GM18499 (cell line): ENCODE data around the gene SUFU.

Experiments
- ATAC-seq: cut with Tn5 transposase; IDR thresholded peaks from one replicate; pipeline ENCODE4 v1.9.1; 2021; ENCODE audit warnings: moderate number of reproducible peaks; ENCODE audit not compliant: insufficient read depth, unreplicated experiment

SUFU gene

DNA sequence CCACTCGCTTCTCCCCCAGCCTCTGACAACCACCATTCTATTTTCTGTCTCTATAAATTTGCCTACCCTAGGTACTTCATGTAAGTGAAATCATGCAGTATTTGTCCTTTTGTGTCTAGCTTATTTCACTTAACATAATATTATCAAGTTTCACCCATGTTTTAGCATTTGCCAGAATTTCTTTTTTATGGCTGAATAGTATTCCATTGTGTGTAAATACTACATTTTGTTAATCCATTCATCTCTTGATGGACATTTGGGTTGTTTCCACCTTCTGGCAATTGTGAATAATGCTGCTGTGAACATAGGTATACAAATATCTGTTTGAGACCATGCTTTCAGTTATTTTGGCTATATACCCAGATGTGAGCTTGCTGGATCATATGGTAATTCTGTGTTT is 83.1 kb downstream of the SUFU start:
- no peak for ATAC-seq

- no peak for ATAC-seq
Measured at GRCh38 chr10:102588875-102589274, 85.1 kb downstream of the SUFU start.

DNA sequence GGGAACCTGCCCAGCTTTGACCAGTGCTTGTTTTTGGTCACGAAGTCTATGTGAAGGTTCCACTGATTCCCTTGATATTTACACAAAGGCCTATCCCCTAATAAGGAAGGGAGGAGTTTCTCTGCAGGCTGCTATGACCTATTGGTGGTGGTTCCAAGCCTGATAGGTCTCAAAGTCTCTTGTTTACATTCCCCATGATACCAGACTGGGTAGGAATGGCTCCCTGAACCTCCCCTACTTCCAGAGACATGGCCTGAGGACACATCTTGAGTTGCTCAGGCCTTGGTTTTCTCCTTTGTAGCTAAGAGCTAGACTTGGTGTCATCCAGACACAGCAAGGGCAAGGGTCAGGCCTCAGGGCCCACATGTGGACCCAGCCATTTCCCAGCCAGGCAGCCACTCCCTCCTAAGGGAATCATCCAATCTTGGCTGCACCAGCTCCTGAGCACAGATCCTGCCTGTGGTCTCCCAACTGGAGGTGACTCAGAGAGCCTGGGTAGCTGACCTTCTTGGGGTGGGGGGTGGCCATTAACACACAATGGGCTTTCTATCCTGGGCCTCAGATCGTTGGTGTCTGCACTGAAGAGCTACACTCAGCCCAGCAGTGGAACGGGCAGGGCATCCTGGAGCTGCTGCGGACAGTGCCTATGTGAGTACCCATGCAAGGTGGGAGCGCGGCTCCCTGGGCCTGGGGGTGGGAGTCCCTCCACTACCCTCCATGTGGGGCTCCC is 89.5 kb downstream of the SUFU start:
- ATAC-seq = no peak

- no peak for ATAC-seq
Measured at GRCh38 chr10:102593804-102594079, 90.0 kb downstream of the SUFU start.

DNA sequence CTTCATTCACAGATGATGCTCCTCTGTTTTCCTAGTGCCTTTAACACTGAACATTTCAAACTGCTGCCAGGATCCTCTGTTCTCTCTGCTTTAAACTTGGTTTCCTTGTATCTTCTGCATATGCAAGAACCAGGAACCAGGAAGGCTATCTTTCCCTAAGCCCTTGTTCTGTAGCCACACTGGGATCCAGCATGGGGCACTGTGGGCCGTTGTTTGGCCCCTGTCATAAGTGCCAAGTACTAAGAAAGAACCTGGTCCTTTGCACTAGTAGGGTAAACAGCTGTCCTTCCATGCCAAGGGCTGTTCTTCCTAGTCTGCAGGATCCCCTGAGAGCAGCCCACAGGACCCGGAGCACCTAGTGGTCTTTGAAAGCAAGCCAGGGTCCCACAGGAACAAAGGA is 91.5 kb downstream of the SUFU start:
- no peak for ATAC-seq

GRCh38 chr10:102595897-102596296 is 92.1 kb downstream of the SUFU start:
- no peak for ATAC-seq

DNA sequence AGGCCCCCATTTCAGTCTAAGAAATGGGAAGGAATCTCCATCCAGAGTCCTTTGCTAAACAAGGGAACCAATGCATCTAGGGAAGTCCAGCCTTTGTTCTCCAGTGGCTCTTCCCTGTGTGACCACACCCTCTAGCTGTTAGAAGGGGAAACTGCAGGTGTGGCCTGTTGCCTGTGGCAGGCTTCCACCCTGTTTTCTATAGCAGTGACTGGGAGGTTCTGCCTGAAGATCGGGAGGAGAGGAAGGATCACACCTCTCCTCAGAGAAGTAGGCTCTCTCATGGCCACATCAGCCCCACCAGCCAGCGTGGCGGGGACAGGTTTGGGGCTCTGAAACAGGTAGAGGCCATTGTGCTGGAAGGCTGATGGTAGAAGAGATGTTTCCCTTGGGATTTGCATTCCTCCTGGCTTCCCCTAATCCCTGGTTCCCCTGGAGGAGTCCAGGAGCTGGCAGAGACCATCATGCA is 92.8 kb downstream of the SUFU start:
- ATAC-seq = no peak

DNA sequence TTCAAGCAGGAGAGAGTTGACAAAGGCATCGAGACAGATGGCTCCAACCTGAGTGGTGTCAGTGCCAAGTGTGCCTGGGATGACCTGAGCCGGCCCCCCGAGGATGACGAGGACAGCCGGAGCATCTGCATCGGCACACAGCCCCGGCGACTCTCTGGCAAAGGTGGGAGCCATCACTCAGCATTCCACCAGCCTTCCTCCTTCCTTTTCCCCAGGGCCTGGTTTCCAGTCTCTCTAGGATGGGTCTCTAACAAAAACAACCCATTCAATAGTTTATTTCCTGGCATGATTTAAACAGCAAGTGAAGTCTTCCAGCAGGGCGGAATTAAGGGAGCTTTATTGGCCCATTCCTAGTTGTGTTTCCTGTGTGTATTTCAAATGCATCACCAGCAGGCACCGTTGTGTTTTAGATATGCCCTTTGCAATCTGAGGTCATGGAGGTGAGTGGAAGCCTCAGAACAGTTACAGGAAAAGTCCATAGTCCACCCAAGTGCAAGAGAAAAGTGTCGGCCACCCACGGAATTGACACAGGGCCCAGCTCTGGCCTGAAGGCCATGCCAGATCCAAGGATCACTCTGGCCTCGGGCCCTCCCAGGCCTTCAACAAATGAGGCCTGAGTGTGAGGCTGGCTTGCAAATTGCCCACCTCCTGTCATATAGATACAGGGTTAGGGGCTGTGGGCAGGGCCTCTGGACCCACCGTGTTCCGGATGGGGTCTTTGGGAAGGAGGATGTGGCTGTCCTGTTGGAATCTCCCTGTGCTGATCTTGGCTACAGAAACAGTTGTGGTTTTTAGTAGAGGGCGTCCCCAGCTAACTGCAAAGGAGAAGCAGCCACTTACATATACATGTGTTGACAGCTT is 93.6 kb downstream of the SUFU start:
- no peak for ATAC-seq

- no peak for ATAC-seq
Measured at GRCh38 chr10:102598243-102598642, 94.5 kb downstream of the SUFU start.

GRCh38 chr10:102599565-102600327 is 96.0 kb downstream of the SUFU start:
- no peak for ATAC-seq

DNA sequence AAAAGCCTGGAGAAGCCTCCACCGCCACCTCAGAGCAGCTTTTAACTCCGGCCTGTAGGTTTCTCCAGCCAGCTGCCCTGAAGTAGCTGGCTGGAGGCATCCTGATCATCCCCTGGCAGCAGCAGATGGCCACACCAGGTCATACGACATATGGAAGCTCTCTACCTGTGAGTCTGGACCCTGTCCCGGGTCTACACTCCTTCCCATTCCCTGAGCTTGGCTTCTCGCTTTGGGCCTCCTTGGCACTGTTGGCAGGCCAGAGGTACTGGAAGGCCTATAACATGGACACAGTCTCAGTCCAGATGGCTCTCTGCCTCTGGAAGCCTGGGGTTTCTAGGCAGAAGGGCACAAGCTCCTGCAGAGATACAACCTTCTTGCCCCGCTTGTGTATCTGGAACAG is 97.0 kb downstream of the SUFU start:
- ATAC-seq = no peak

DNA sequence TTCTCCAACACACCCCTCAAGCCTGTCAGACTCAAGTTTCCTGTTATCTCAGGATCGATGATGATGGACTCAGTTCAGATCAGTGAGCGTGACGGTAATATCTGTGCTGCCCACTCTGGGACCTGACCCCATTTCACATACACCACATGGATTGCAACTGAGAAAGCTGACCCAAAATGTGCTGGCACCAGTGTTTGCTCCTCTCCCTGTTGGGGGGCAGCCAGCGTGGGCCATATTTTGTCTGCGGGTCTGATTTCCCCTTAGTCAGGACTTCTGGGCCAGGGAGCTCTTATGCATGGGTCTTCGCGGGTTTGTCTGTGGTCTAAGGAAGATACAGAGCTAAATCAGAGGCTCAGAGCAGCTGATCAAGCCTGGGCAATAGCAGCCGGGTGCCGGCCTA is 97.9 kb downstream of the SUFU start:
- no peak for ATAC-seq

GRCh38 chr10:102602272-102603045 is 98.7 kb downstream of the SUFU start:
- ATAC-seq = no peak

DNA sequence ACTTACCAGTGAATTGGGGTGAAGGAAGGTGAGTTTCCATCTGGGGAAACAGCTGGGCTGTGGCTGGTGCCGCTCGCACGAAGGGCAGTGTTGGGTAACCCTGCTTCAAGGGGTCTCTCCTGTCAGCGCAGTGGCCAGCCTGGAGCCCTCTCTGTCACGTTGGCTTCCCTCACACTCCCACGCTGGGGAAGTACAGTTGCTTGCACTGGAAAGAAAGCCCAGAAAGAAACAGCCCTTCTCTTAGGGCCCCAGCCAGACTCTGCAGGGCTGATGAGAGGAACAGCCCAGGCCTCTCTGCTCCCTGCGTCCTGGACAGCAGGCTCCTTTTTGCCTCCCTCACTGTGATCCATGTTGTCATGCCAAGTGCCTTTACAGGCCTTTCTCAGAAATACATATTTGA is 100.2 kb downstream of the SUFU start:
- no peak for ATAC-seq

DNA sequence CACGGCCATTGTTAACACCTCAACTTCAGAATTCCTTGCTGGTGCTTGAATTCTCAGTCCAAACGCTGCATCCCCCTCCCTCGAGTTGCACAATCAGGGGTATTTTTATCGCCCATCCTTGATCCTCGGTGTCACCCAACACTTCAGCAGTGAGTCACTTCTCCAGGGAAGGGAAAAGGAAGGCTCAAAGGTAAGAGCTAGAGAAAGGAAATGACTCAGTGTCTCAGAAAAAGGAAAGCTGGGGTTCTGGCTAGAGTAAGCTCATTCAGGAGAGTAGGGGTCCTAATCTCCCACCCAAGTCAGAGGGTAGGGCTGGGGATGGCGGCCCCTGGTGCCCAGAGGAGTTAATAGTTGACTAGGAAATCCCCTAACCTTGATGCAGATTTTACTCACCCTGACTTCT is 100.7 kb downstream of the SUFU start:
- no peak for ATAC-seq

DNA sequence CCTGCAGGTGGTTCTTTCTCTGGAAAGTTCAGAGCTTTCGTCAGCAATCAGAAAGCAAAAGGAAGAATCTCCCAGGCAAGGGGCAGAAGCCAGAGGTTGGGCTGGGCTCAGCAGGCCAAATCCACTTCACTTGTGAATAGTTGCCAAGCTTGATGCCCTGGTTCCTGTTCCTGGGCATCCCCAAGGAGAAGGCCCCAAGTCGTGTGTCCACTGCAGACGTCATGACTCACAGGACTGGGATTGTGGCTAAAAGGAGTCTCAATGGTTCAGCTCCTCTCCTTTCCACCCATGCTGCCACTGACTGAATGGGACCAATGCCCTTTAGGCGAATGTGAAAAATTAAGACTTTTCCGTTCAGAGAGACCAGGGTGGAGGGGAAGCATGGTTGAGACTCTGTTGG is 101.9 kb downstream of the SUFU start:
- ATAC-seq = no peak

- no peak for ATAC-seq
Measured at GRCh38 chr10:102608487-102608886, 104.7 kb downstream of the SUFU start.

DNA sequence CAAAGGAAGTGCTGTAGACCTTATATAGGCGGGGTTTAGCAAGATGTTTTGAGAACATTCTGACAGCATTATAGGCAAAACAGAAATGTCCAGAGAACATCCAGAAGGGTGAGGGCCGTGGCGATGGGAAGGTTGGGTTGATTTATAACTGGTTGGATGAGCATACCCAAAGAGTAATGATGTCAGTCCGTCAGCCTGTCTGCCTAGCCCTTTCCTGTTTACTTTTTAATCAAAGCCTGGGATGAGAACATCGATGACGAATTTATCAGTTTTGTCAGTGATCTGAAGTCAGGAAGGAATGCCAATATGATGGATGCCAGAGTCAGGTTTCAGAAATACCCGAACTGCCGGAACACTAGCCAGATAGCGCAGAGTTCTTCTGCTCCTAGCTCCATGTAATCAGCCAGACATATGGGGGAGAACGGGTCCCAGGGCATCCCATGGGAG is 106.7 kb downstream of the SUFU start:
- no peak for ATAC-seq

DNA sequence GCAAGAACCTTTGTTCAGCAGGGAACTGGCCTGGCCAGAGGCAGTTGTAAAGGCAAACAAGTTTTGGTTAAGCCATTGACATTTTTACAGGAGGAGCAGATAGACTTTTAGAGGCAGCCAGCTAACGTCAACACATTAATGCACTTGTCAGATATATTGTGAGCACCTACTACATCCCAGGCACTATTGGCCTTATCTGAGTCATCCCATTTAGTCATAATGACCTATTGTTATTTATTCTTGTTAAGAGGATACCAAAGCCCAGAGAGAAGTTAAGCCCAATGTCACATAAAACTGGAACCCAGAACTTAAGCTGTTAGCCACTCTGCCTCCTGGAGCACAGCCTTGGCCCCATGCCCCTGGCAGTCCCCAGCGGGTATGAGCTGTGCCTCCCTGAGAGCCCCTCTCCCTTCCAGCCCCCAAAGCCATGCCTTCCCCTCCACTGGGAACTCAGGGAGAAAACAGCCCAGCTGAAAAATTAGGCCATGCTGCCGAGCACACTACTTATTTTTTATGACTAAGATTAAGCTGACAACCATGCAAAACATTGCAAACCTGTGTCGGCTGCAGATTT is 107.8 kb downstream of the SUFU start:
- ATAC-seq = no peak

DNA sequence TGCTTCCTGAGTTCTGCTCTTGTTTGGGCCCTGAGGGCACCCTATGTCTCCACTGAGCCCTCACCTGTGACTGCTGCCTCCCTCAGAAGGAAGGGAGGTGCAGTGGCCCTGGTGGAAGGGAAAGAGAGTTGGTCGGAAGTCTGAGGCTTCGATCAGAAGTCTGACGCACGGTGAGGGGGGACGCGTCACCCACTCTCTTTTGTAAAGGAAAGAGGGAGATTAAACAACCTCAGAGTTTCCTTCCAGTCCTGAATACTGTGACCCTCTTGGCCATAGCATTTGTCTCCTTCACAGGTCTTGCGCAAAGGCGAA is 109.1 kb downstream of the SUFU start:
- no peak for ATAC-seq
